Hepatocyte (in vitro differentiated cells): ENCODE data around the gene PER1.

Experiments
- CTCF ChIP-seq: fragments of 200-600 bp; sonication (generic); IDR thresholded peaks from 2 replicates; pipeline ENCODE4 v1.5.1; 2016; ENCODE audit warnings: antibody characterized with exemption, mild to moderate bottlenecking; ENCODE audit not compliant: poor library complexity
- EZH2 ChIP-seq: fragments of 200-600 bp; sonication (generic); IDR thresholded peaks from 2 replicates; pipeline ENCODE4 v1.6.1; 2016; ENCODE audit warnings: antibody characterized with exemption, mild to moderate bottlenecking, borderline replicate concordance
- EZH2phosphoT487 ChIP-seq: fragments of 200-600 bp; sonication (generic); IDR thresholded peaks from one replicate; pipeline ENCODE4 v1.6.1; 2018; ENCODE audit warnings: antibody characterized with exemption, mild to moderate bottlenecking, low read depth, moderate library complexity; ENCODE audit not compliant: unreplicated experiment, severe bottlenecking

GRCh38 chr17:8162997-8163977 lies 11.1 kb upstream of the PER1 start:
- TF ChIP-seq EZH2 (no peak), CTCF (no peak), EZH2phosphoT487 (no peak)
